ENCODE data around the gene LRRIQ1.
"Not testable (repeated sequence)": the region's sequence is repeated elsewhere in the genome, so short reads cannot be mapped to it uniquely, and the experiment has no call there.

LRRIQ1 gene

DNA sequence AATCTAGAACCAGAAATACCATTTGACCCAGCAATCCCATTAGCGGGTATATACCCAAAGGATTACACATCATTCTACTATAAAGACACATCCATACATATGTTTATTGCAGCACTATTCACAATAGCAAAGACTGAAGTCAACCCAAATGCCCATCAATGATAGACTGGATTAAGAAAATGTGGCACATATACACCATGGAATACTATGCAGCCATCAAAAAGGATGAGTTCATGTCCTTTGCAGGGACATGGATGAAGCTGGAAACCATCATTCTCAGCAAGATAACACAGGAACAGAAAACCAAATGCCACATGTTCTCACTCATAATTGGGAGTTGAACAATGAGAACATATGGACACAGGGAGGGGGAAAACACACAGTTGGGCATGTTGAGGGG lies 188.2 kb downstream of the LRRIQ1 start:
- DNase-seq, result not testable (repeated sequence)

DNA sequence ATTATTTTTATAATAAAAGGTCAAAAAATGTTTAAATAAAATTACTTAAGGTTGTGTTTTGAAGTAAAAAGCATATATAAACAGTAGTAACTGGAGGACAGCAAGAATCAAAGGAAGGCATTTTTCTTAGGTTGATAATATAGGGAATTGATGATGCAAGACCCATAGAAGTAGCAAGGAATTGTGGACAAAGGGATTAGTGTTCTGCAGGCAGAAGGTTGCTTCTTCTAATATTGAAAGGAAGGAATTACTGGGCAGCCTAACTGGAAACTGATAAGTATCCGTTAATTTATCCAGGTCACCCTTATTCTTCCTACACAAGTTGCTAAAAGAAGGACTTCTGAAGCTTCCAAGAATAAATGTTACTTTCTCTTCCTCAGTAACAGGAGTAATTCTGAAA lies 189.3 kb downstream of the LRRIQ1 start:
- no peak for DNase-seq

DNA sequence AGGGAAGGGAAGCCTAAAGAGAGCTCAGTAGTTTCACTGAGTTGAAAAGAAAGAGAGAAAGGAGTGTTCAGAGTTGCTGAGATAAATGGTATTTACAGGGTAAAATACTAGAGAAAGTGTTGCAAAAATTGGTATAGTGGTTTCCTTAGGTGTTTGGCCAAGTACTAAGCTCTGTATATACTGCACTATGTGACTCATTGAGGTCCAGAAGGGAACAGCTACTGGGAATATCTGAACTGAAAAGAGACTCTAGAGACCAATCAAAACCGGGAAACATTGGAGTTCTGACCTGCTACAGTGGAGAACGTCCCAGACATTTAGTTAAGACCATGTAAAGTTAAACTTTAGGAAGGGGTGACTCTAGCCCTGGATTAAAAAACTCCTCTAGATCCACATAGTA lies 201.2 kb downstream of the LRRIQ1 start:
- no peak for DNase-seq

DNA sequence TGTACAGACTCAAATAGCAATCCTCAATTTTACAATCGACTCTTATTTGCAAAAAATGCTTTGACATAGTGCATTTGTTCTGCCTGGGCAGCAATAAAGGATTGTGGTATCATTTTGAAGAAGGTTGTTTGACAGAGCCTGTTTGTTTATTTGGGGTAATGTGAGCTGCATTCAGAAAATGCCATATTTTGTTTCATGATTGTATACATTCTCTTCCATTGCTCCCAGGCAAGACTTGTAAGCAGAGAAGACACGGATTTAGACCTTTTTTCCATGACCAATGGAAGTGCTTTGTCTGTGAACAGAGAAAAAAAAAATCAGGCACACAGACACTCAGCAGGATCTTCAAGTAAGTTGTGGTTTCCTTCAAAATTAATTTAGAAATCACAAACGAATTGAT lies 208.4 kb downstream of the LRRIQ1 start:
- DNase-seq, result no peak

DNA sequence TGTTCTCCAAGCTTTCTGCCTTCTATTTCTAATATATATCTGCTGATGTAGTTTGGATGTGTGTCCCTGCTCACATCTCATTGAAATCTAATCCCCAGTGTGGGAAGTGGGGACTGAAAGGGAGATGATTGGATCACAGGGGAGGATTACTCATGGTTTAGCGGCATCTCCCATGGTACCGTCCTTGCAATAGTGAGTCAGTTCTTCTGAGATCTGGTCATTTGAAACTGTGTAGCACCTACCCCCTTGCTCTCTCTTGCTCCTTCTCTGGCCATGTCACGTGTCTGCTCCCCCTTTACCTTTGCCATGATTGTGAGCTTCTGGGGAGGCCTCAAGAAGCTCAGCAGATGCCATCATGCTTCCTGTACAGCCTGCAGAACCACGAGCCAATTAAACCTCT lies 217.7 kb downstream of the LRRIQ1 start:
- DNase-seq, result no peak

DNA sequence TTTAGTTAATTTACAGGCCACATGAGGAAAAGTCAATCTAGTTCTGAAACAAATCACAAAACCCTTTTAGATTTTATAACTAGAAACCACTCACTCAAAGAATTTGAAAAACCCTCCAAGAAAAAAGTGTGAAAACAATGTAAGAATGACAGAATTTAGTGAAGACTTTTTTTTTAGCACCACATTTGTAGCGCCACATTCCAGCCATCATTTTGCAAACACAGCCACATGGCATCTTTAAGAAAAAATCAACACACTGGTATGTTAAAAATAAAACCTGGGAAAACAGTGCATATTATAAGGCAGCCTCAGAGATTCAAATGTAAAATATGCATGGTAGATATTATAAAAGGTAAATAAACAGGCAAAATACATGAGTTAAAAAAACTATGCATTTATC lies 221.5 kb downstream of the LRRIQ1 start:
- DNase-seq, result no peak

DNA sequence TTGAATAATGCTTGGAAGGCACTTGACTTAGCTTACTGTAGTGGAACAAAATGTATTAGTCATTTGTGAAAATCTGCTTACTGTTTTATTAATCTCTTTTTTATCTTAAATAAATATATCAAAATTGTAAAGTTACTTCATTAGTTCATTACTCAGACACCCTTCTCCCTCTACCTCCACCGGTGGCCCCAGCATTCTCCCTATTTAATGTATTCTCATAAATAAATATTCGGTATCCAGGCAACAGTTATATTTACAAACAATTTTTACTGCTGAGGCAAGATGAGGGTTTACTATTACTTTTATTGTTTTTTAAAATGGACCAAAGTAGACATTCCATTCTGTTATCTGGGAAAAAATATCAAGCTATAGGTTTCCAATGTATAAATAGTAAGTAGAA lies 224.3 kb downstream of the LRRIQ1 start:
- DNase-seq, result no peak

GRCh38 chr12:85260896-85261295 lies 224.7 kb downstream of the LRRIQ1 start:
- no peak for DNase-seq

GRCh38 chr12:85266356-85266755 lies 230.2 kb downstream of the LRRIQ1 start:
- DNase-seq, result no peak

DNA sequence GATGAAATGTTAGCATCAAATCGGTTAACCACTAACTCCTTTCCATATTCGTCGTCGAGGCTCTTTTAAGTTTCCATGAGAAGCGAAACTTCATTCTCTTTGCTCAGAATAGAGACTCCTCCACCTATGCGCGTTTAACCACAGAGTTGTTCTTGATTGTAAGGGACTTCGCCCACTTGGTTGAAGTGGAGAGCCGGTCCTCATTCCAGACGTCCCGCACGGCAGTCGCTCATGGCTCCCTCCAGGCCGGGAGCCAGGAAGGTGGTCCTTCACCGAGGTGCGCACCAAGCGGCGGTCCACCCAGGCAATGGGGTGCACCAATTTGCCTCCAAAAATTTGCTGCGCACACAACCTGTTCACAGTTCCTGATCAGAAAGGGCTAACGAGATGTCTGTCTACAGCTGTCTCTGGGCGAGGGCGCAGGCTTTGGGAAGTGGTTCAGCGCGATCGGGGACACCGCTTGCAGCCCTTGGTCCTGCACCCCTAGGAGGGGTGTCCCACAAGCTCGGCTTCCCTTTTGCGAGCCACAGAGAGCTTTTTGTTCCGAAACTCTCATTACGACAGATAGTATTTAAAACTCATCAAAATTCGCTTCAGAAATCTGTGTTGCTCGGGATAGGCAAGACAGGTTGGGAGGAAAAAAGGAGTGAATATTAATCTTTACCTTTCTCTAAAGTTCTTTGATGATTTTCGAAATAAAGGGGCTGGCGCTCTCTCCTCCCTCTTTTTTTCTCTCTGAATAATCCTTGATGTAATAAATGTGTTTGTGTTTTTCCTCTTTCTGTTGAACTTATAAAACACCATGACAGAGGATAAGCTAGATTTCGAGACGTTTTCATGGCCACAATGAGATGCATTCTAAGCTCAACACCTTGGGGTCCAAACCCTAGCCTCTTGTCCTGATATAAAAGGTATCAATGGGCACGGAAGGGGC lies 237.5 kb downstream of the LRRIQ1 start:
- DNase-seq, result peak; percentile 49

DNA sequence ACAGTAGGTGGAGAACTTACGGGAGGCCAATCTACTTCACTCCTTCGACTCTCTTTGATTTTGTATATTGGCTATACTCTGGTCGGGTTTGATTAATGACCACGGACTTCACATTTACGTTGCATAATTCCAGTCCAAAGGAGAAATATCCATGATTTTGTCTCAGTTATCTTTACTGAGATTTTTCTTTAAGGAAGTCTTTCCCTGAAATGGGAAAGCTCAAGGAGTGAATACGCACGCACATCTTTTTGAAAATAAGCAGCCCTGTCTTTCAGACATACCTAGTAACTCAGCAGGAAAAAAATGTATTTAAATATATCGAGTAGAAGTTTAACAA lies 238.1 kb downstream of the LRRIQ1 start:
- DNase-seq, result no peak

DNA sequence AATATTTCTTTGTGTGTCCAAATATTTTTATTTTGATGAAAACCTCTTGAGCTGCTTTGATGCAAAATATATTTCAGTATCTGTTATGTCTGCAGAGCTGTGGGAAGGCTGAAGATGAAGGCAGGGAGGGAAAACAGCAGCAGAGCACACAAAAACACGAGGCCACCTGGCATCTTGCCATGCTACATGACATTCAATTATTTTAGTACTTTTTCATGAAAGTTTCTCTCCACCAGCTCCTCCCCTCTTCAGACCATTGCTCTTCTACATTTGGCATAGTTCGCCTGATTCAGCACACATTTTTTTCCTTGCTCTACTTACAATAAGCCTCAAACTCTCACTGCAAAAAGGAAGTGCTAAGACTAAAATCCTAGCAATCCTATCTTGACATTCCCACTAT lies 239.2 kb downstream of the LRRIQ1 start:
- DNase-seq, result no peak

- DNase-seq, result no peak
These were observed 241.0 kb downstream of the LRRIQ1 start for GRCh38 chr12:85277191-85277590.

GRCh38 chr12:85277900-85278597 lies 241.9 kb downstream of the LRRIQ1 start:
- no peak for DNase-seq

GRCh38 chr12:85278598-85279448 lies 242.7 kb downstream of the LRRIQ1 start:
- DNase-seq, result no peak

DNA sequence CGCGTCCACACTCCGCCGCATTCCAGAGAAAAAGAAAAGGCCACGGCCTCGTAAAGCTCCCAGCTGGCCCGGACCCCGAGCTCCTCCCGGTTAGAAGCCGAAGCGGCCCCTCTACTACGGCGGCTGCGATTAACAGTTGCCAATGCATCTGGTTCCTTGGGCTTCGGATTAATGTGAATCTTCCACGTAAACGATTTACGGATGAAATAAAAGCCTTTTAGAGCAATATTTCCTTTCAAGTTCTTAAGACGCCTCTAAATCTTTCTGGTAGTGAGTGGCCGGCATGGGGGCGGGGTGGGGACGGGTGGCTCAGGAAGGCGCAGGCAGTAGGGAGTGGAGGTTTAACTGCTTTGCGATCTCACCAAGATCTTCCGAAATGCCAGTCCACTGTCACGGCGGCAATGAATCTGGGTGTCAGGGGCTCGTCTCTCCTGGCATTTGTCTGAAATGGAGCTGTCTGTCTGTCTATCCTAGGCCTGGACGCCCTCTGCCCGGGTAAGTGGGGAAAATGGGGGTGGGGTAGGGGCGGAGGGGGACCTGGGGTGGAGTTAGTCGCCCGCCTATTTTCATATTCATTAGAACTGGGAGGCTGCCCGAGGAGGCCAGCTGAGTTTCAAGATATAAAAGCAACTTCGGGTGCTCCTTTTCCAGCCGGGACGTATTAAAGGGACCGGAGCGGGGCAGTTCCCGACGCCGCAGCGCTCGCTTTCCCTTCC lies 243.5 kb downstream of the LRRIQ1 start:
- DNase-seq, result peak; percentile 56

- DNase-seq, result peak; percentile 73
These were observed 244.2 kb downstream of the LRRIQ1 start, which contains the start of gene ALX1 for GRCh38 chr12:85280165-85280983. Gene ALX1 (plus strand): TSS chr12:85280220. CDS start chr12:85280262, 42 bp downstream.

DNA sequence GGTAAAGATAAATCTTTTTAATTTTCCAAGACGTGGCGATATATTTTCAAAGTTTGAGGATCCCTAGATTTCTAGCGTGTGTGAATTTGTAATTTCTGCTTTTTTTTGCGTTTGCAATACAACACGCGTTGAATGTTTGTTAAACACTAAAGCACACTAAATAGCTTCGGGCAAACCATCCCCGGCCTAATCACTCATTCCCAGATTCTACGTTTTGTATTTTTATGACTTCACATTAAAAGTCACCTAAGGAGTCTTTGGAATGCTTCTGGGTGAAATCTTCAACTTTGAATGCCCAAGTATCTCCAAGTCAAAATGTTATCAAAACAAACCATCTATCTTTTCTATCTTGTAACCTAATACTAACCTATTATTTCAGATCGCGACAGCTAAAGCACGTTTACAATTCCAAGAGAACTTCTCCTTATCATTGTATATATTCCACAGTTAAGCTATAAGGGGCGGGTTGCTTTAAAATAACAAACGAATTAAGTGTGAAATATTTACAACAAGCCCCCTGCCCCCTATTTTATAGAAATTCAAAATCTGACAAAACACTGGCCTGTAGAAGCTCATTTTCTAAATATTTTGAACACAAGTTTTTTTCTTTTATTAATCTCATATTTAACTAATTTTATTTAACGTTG lies 245.0 kb downstream of the LRRIQ1 start:
- no peak for DNase-seq

DNA sequence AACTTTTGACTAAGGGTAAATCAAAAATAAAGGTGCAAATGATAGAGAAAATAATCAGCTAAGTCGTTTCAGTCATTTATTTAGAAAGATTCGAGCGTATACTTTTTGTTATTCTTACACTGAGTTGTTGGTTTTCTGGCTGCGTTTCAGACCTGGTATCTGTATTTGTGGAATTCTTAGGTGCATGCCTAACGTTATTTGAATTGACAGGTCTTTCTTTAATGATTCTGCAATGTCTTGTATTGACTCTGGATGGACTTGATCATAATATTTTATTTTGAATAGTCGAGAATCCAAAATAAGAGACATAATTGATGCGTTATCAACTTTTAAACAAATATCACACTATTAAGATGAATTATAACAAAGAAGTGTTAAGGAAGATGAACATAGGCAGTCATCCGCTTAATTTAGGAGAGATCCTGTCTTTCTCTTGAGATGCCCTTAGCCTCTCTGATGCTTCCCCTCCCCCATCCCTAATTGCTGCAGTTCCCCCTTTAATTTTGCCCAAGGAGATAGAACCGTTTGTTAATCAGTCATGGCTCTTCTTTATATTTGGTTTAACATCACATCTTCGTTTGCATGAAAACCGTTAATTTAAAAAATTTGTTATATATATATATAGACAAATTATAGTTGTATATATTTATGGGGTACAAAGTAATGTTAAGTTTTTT lies 245.6 kb downstream of the LRRIQ1 start:
- no peak for DNase-seq

DNA sequence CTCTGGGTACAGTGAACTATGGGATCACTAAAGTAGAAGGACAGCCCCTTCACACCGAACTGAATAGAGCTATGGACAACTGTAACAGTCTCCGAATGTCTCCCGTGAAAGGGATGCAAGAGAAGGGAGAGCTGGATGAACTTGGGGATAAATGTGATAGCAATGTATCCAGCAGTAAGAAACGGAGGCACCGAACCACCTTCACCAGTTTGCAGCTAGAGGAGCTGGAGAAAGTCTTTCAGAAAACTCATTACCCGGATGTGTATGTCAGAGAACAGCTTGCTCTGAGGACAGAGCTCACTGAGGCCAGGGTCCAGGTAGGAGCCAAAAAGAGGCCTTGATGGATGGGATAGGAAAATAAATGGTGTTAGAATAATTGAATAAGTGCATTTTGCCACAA lies 247.4 kb downstream of the LRRIQ1 start:
- no peak for DNase-seq
